OCI-LY7 (cell line): ENCODE measurements around the gene GPX6.

Experiments used
- EZH2phosphoT487 ChIP-seq: fragments of 200-600 bp; sonication (generic); IDR thresholded peaks from 2 replicates; pipeline ENCODE4 v1.6.1; 2018; ENCODE audit warnings: low read depth, borderline replicate concordance, mild to moderate bottlenecking, mixed run types, antibody characterized with exemption, low read length, moderate library complexity, mixed read lengths
- TF ChIP-seq, protein P1 (sequence below): fragments of 200-600 bp; sonication (generic); conservative IDR thresholded peaks from 2 replicates; pipeline ENCODE4 v1.5.1; 2014; ENCODE audit warnings: mild to moderate bottlenecking, antibody characterized with exemption, low read length, moderate library complexity, mixed read lengths

DNA sequence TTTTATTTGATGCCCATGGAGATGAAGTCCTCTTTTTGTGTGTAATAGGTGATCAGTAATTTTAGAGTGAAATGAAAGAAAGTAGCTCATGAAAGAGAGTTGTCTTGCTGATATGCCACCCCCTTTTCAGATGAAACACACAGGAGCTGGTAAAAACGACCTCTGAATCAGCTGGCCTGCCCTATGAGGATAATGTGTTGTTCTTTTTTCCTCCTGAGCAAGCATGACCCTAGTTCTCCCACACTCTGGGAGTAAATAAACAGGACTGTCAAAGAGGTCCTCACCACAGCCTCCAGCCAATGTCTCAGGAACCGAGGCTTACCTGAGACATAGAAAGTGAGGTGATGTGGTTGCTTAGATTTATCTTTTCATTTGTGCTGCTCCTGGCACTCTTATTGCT, 39.5 kb upstream of the GPX6 start:
- TF ChIP-seq, protein P1, sequence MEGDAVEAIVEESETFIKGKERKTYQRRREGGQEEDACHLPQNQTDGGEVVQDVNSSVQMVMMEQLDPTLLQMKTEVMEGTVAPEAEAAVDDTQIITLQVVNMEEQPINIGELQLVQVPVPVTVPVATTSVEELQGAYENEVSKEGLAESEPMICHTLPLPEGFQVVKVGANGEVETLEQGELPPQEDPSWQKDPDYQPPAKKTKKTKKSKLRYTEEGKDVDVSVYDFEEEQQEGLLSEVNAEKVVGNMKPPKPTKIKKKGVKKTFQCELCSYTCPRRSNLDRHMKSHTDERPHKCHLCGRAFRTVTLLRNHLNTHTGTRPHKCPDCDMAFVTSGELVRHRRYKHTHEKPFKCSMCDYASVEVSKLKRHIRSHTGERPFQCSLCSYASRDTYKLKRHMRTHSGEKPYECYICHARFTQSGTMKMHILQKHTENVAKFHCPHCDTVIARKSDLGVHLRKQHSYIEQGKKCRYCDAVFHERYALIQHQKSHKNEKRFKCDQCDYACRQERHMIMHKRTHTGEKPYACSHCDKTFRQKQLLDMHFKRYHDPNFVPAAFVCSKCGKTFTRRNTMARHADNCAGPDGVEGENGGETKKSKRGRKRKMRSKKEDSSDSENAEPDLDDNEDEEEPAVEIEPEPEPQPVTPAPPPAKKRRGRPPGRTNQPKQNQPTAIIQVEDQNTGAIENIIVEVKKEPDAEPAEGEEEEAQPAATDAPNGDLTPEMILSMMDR, result no peak
- no peak for TF ChIP-seq EZH2phosphoT487
